ENCODE data around the gene ASIC2. TPM values are rescaled to one million over a fixed set of nuclear protein-coding genes. Genes with fewer than 3 reads are reported as not detected.

Gene ASIC2
- total RNA-seq, 2 experiments from 2014 or later: not detected

DNA sequence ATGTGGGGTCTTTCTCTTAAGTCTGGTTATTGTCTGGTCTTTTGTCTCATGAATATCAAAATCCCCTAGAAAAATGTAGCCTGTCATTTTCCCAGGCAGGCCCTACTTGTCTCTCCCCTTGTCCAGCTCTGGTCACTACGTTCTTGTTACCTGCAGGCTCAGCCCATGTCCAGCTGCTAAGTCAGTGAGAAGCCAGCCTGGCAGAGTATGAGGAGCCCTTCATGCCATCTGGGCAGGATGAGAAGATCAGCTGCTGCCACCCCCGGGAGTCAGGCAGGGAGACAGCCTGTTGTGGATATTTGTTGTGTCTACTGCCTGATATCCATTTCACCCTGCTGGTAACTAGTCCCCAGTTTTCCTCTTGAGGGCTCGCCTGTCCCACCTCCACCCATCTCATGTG is 88.9 kb downstream of the ASIC2 start:
- Mint-ChIP-seq H3K27ac (no peak overlapping the region), H3K4me3 (no peak overlapping the region), H3K36me3 (ENCODE audit: low read depth) (no peaks in the 10 kb centered on the region), H3K4me1 (ENCODE audit: low read depth) (no peaks in the 10 kb centered on the region), H3K27me3 (peaks cover 9% of the 10 kb centered on the region), H3K9me3 (no peaks in the 10 kb centered on the region)
- DNase-seq (no peak), ATAC-seq (no peak)
- POLR2A ChIA-PET: no interaction called here
- intact Hi-C loops (cut with micrococcal nuclease): no loop called here
- no peak for TF ChIP-seq CTCF (IDR thresholded peaks at IDR 0.05)
- CTCF ChIA-PET: no interaction called here

- intact Hi-C loops (cut with micrococcal nuclease): no loop called here
These were observed 90.1 kb downstream of the ASIC2 start for GRCh38 chr17:33202796-33203495.

DNA sequence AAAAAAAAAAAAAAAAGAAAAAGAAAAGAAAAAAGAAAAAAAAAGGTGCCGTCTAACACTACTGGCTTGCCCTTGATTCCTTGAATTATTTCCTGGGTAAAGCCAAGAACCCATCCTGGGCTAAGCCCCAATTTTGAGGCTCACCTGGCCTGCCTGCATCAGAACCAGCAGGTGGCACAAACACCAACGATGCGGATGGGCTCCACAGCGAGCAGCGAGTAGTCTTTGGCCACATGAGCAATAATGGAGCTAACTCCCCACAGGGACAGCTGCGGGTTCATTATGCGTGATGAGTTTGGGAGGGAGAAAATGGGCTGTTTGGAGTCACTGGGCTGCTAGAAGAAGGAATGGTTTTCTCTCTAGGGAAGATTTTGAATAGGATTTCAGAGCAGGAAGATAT is 91.1 kb downstream of the ASIC2 start:
- POLR2A ChIA-PET: no interaction called here
- peaks cover 4% of the 10 kb centered on the region for H3K27me3 Mint-ChIP-seq
- no peaks in the 10 kb centered on the region for H3K4me1 Mint-ChIP-seq (ENCODE audit: low read depth)
- CTCF ChIA-PET: no interaction called here
- TF ChIP-seq CTCF (IDR thresholded peaks at IDR 0.05): no peak
- no peak overlapping the region for H3K4me3 Mint-ChIP-seq
- DNase-seq (no peak), ATAC-seq (no peak)
- H3K36me3 Mint-ChIP-seq (ENCODE audit: low read depth): no peaks in the 10 kb centered on the region
- H3K9me3 Mint-ChIP-seq: no peaks in the 10 kb centered on the region
- intact Hi-C loops (cut with micrococcal nuclease): no loop called here
- no peak overlapping the region for H3K27ac Mint-ChIP-seq

More at GRCh38 chr17:33202796-33203495, 90.1 kb downstream of the ASIC2 start:
- H3K36me3 Mint-ChIP-seq (ENCODE audit: low read depth): no peaks in the 10 kb centered on the region
- H3K27ac Mint-ChIP-seq: no peak overlapping the region
- no peaks in the 10 kb centered on the region for H3K4me1 Mint-ChIP-seq (ENCODE audit: low read depth)
- H3K4me3 Mint-ChIP-seq: no peak overlapping the region
- TF ChIP-seq CTCF (IDR thresholded peaks at IDR 0.05): no peak
- ChIA-PET CTCF (no interaction called here), POLR2A (no interaction called here)
- H3K9me3 Mint-ChIP-seq: no peaks in the 10 kb centered on the region
- DNase-seq (no peak), ATAC-seq (no peak)
- peaks cover 6% of the 10 kb centered on the region for H3K27me3 Mint-ChIP-seq

GRCh38 chr17:33201283-33201682 is 91.8 kb downstream of the ASIC2 start:
- H3K27ac Mint-ChIP-seq: no peak overlapping the region
- no peak for DNase-seq

GRCh38 chr17:33200587-33200986 is 92.5 kb downstream of the ASIC2 start:
- CTCF ChIA-PET: no interaction called here
- DNase-seq: no peak
- Mint-ChIP-seq H3K27me3 (peaks cover 4% of the 10 kb centered on the region), H3K4me3 (no peak overlapping the region), H3K27ac (no peak overlapping the region), H3K9me3 (no peaks in the 10 kb centered on the region), H3K36me3 (ENCODE audit: low read depth) (no peaks in the 10 kb centered on the region), H3K4me1 (ENCODE audit: low read depth) (no peaks in the 10 kb centered on the region)
- TF ChIP-seq CTCF (IDR thresholded peaks at IDR 0.05): no peak
- POLR2A ChIA-PET: no interaction called here
- intact Hi-C loops (cut with micrococcal nuclease): no loop called here
- no peak for ATAC-seq

More at GRCh38 chr17:33201283-33201682, 91.8 kb downstream of the ASIC2 start:
- POLR2A ChIA-PET: no interaction called here
- Mint-ChIP-seq H3K27me3 (peaks cover 4% of the 10 kb centered on the region), H3K36me3 (ENCODE audit: low read depth) (no peaks in the 10 kb centered on the region), H3K4me1 (ENCODE audit: low read depth) (no peaks in the 10 kb centered on the region), H3K4me3 (no peak overlapping the region), H3K9me3 (no peaks in the 10 kb centered on the region)
- no peak for TF ChIP-seq CTCF (IDR thresholded peaks at IDR 0.05)
- no peak for ATAC-seq
- intact Hi-C loops (cut with micrococcal nuclease): no loop called here
- CTCF ChIA-PET: no interaction called here

Measured in activated CD8-positive, alpha-beta T cell treated with anti-CD3 and anti-CD28 coated beads for 36 hours (primary cell).